H1 (cell line): Measurements from ENCODE around the gene BTBD9.

Experiments used
- BRCA1 ChIP-seq: IDR thresholded peaks from 2 replicates; pipeline ENCODE4 v1.6.1; 2012; ENCODE audit warnings: low read depth, low read length, improper control_type of control experiment
- CHD1 ChIP-seq: IDR thresholded peaks from 2 replicates; pipeline ENCODE4 v1.6.1; 2012; ENCODE audit warnings: low read depth, low read length, improper control_type of control experiment
- EP300 ChIP-seq, 2 experiments: IDR thresholded peaks; 1 replicate in 1 of 2; 2 replicates in 1 of 2; pipeline ENCODE4 v1.6.1; 2011 to 2012; ENCODE audit warnings: low read depth in 2 of 2, low read length in 2 of 2, mild to moderate bottlenecking in 2 of 2, borderline replicate concordance in 1 of 2, inconsistent platforms in 1 of 2, moderate library complexity in 1 of 2
- EZH2 ChIP-seq: fragments of 200-600 bp; sonication (generic); IDR thresholded peaks from 2 replicates; pipeline ENCODE4 v1.7.1; 2012; ENCODE audit warnings: low read depth, mild to moderate bottlenecking, moderate library complexity, low read length, inconsistent platforms; ENCODE audit not compliant: severe bottlenecking
- GTF2F1 ChIP-seq: IDR thresholded peaks from 2 replicates; pipeline ENCODE4 v1.6.1; 2012; ENCODE audit warnings: low read depth, low read length, improper control_type of control experiment, borderline replicate concordance
- MAX ChIP-seq: IDR thresholded peaks from 2 replicates; pipeline ENCODE4 v1.6.1; 2012; ENCODE audit warnings: inconsistent platforms
- POLR2A ChIP-seq, 2 experiments: IDR thresholded peaks; 1 replicate in 1 of 2; 2 replicates in 1 of 2; pipeline ENCODE4 v1.6.1; 2011; ENCODE audit warnings: low read depth in 2 of 2, low read length in 2 of 2, mild to moderate bottlenecking in 2 of 2; ENCODE audit errors: control extremely low read depth in 1 of 2
- POLR2AphosphoS5 ChIP-seq: IDR thresholded peaks from 2 replicates; pipeline ENCODE4 v1.6.1; 2011; ENCODE audit warnings: low read depth, low read length
- SP1 ChIP-seq: IDR thresholded peaks from 2 replicates; pipeline ENCODE4 v1.6.1; 2011; ENCODE audit warnings: low read depth, low read length
- SRF ChIP-seq: IDR thresholded peaks from 2 replicates; pipeline ENCODE4 v1.6.1; 2011; ENCODE audit warnings: mild to moderate bottlenecking, low read depth, low read length, moderate library complexity
- TAF1 ChIP-seq: IDR thresholded peaks from 2 replicates; pipeline ENCODE4 v1.6.1; 2011; ENCODE audit warnings: mild to moderate bottlenecking, low read depth, low read length
- TEAD4 ChIP-seq: IDR thresholded peaks from 2 replicates; pipeline ENCODE4 v1.6.1; 2012; ENCODE audit warnings: low read depth, low read length, inconsistent platforms, mixed read lengths
- TF ChIP-seq, protein P1 (sequence below), 3 experiments: IDR thresholded peaks; 1 replicate in 2 of 3; 2 replicates in 1 of 3; pipeline versions ENCODE4 v1.5.1 to v1.6.1; 2011; ENCODE audit warnings: low read length in 3 of 3, mild to moderate bottlenecking in 3 of 3, inconsistent platforms in 2 of 3, low read depth in 1 of 3, moderate library complexity in 1 of 3; ENCODE audit not compliant: insufficient read depth in 1 of 3; ENCODE audit errors: control extremely low read depth in 1 of 3
- TF ChIP-seq, protein P2 (sequence below): IDR thresholded peaks from 2 replicates; pipeline ENCODE4 v1.6.1; 2012; ENCODE audit warnings: low read length, inconsistent platforms

- no peak for TF ChIP-seq MAX
- TF ChIP-seq POLR2A (IDR thresholded peaks at IDR 0.05; ENCODE audit: control extremely low read depth in 1 of 2, low read depth in 2 of 2, low read length in 2 of 2): no peak
- no peak for TF ChIP-seq TAF1
- TF ChIP-seq SRF: no peak
- no peak for TF ChIP-seq TEAD4
- TF ChIP-seq BRCA1: no peak
- TF ChIP-seq GTF2F1: no peak
- TF ChIP-seq SP1: no peak
- no peak for TF ChIP-seq POLR2AphosphoS5
- TF ChIP-seq, protein P1, sequence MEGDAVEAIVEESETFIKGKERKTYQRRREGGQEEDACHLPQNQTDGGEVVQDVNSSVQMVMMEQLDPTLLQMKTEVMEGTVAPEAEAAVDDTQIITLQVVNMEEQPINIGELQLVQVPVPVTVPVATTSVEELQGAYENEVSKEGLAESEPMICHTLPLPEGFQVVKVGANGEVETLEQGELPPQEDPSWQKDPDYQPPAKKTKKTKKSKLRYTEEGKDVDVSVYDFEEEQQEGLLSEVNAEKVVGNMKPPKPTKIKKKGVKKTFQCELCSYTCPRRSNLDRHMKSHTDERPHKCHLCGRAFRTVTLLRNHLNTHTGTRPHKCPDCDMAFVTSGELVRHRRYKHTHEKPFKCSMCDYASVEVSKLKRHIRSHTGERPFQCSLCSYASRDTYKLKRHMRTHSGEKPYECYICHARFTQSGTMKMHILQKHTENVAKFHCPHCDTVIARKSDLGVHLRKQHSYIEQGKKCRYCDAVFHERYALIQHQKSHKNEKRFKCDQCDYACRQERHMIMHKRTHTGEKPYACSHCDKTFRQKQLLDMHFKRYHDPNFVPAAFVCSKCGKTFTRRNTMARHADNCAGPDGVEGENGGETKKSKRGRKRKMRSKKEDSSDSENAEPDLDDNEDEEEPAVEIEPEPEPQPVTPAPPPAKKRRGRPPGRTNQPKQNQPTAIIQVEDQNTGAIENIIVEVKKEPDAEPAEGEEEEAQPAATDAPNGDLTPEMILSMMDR (IDR thresholded peaks at IDR 0.05; ENCODE audit: control extremely low read depth in 1 of 3, insufficient read depth in 1 of 3, low read depth in 1 of 3, low read length in 3 of 3): no peak
- TF ChIP-seq, protein P2, sequence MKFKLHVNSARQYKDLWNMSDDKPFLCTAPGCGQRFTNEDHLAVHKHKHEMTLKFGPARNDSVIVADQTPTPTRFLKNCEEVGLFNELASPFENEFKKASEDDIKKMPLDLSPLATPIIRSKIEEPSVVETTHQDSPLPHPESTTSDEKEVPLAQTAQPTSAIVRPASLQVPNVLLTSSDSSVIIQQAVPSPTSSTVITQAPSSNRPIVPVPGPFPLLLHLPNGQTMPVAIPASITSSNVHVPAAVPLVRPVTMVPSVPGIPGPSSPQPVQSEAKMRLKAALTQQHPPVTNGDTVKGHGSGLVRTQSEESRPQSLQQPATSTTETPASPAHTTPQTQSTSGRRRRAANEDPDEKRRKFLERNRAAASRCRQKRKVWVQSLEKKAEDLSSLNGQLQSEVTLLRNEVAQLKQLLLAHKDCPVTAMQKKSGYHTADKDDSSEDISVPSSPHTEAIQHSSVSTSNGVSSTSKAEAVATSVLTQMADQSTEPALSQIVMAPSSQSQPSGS: no peak
- no peak for TF ChIP-seq EP300 (IDR thresholded peaks at IDR 0.05; ENCODE audit: borderline replicate concordance in 1 of 2, low read depth in 2 of 2, low read length in 2 of 2)
- TF ChIP-seq EZH2: no peak
- TF ChIP-seq CHD1: no peak
These were observed 5.2 kb upstream of the BTBD9 start for GRCh38 chr6:38644951-38645350.
